Mesendoderm (in vitro differentiated cells): ENCODE measurements around the gene STK25.

Experiments used
- DNase-seq: peaks from one replicate; pipeline ENCODE4 v3.0.0; 2013
- H2AK5ac ChIP-seq: 2 replicates; pipeline ENCODE4 v1.6.1; 2013; ENCODE audit warnings: low read length, inconsistent platforms
- H2BK120ac ChIP-seq: 2 replicates; pipeline ENCODE4 v1.6.1; 2013; ENCODE audit warnings: low read depth, mild to moderate bottlenecking, low read length, moderate library complexity, mixed read lengths
- H2BK15ac ChIP-seq: replicated peaks from 2 replicates; pipeline ENCODE4 v1.6.1; 2013; ENCODE audit warnings: low read depth, mild to moderate bottlenecking, moderate library complexity
- H2BK5ac ChIP-seq: 2 replicates; pipeline ENCODE4 v1.6.1; 2013; ENCODE audit warnings: low read length, inconsistent platforms
- H3K18ac ChIP-seq: 2 replicates; pipeline ENCODE4 v1.6.1; 2013; ENCODE audit warnings: mild to moderate bottlenecking, low read length, mixed read lengths
- H3K23ac ChIP-seq: one replicate; pipeline ENCODE4 v1.6.1; 2013; ENCODE audit warnings: low read length
- H3K27ac ChIP-seq: 2 replicates; pipeline ENCODE4 v1.5.1; 2013; ENCODE audit warnings: low read depth, mild to moderate bottlenecking, inconsistent platforms, low read length, moderate library complexity
- H3K27me3 ChIP-seq: 2 replicates; pipeline ENCODE4 v1.6.1; 2013; ENCODE audit warnings: low read length, control low read depth, mild to moderate bottlenecking, inconsistent platforms; ENCODE audit not compliant: insufficient read depth, poor library complexity
- H3K36me3 ChIP-seq: 2 replicates; pipeline ENCODE4 v1.6.1; 2013; ENCODE audit warnings: low read length, inconsistent platforms; ENCODE audit not compliant: control insufficient read depth, insufficient read depth
- H3K4ac ChIP-seq: one replicate; pipeline ENCODE4 v1.6.1; 2013; ENCODE audit warnings: low read depth, mild to moderate bottlenecking, low read length, moderate library complexity
- H3K4me1 ChIP-seq: 2 replicates; pipeline ENCODE4 v1.6.1; 2013; ENCODE audit warnings: low read depth, low read length, inconsistent platforms; ENCODE audit not compliant: control insufficient read depth
- H3K4me2 ChIP-seq: 2 replicates; pipeline ENCODE4 v1.6.1; 2013; ENCODE audit warnings: low read length
- H3K4me3 ChIP-seq: 2 replicates; pipeline ENCODE4 v1.5.1; 2013; ENCODE audit warnings: mild to moderate bottlenecking, low read length
- H3K56ac ChIP-seq: one replicate; pipeline ENCODE4 v1.6.1; 2013; ENCODE audit warnings: low read length
- H3K79me1 ChIP-seq: 2 replicates; pipeline ENCODE4 v1.6.1; 2013; ENCODE audit warnings: low read length, inconsistent platforms
- H3K79me2 ChIP-seq: 2 replicates; pipeline ENCODE4 v1.6.1; 2013; ENCODE audit warnings: mild to moderate bottlenecking, low read length; ENCODE audit not compliant: control insufficient read depth, insufficient read depth
- H3K9ac ChIP-seq: 2 replicates; pipeline ENCODE4 v1.6.1; 2013; ENCODE audit warnings: low read length, inconsistent platforms
- H4K5ac ChIP-seq: one replicate; pipeline ENCODE4 v1.6.1; 2013; ENCODE audit warnings: low read length
- H4K8ac ChIP-seq: one replicate; pipeline ENCODE4 v1.6.1; 2013; ENCODE audit warnings: low read depth, mild to moderate bottlenecking, control low read depth, low read length, moderate library complexity
- WGBS: extraction: QIAGEN DNeasy Blood & Tissue Kit; methylation state at CpG from one replicate; pipeline ENCODE4 v1.1.7; 2013; ENCODE audit warnings: low lambda C conversion rate, missing lambda C conversion rate; ENCODE audit not compliant: insufficient coverage; ENCODE audit errors: extremely low coverage; 5-methylcytosine and 5-hydroxymethylcytosine counted together

STK25 gene

DNA sequence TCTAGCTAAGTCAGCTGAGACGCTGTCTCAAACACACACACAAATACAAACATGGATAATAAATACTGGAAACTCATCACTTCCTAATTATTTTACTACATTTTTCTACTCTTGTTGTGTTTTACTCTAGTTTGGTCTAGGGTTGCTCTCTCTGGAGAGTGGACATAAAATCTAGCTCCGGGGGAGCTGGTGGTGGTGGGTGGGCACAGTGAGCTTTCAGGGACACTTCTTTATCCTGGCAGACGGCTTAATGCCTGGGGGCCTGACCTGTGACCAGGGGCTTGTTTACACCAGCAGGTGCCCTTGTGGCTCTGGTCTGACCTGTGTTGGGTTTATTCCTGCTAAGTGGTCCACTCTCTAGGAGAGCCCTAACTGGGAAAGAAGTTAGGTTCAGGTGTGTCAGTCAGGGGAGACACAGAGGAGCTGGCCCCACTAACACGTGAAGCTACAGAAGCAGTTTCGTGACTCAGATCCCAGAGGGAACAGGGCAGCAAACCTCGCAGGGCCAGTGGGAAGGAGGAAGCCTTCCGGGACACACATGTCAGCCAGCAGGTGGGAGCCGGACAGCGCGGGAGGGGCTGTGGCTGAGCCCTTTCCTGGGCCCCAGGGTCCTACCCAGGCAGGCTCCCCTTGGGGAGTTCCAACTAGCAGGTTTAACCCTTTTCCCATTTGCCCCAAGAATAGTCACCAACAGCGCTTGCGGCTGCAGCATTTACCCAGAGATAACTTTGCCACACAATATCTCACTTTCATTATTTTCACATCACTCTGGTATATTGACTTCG is 27.7 kb upstream of the STK25 start:
- Histone ChIP-seq H3K4me1 (no peaks in the 10 kb centered on the region), H2BK15ac (no peak overlapping the region), H4K8ac (no peak overlapping the region), H3K4ac (no peak overlapping the region), H3K4me2 (no peak overlapping the region), H3K27ac (no peak overlapping the region), H2BK5ac (no peak overlapping the region), H3K18ac (no peak overlapping the region), H3K4me3 (no peak overlapping the region), H3K27me3 (no peaks in the 10 kb centered on the region), H3K36me3 (no peaks in the 10 kb centered on the region), H3K79me1 (no peaks in the 10 kb centered on the region), H3K79me2 (no peaks in the 10 kb centered on the region), H3K56ac (no peak overlapping the region), H3K9ac (no peak overlapping the region), H4K5ac (no peak overlapping the region), H2BK120ac (no peak overlapping the region), H2AK5ac (no peak overlapping the region), H3K23ac (no peak overlapping the region)
- WGBS = no CpG with 5 or more reads among the region's 13 CpGs
- no peak for DNase-seq

DNA sequence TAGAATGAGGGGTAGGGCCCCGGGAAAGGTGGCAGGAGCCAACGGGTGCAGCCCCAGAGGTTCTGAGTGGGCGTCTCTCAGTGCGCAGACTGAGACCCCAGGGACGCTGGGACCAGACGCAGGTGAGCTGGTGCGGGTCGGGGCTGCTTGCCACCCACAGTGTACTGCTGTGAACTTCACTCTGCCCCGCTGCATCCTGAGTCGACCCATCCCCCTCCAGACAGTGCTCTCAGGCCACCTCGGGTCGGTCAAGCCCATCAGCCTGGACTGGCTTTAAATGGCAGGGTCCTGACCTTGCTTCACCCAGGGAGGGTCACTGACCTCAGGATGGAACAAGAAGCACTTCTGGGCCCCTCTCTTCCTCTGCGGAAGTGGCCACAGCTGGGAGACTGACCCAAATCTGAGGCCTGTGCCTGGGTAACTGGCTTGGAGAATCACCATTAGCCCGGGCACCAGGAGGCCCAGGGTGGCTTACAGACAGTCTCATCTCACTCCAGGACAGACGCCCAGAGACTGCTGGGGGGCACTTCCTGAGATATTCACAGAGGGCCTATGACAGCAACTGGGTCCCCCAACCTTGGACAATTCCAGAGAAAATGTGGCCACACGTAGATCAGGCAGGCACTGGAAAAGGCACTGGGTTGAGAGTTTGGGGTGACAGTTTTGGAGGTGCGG is 26.5 kb upstream of the STK25 start:
- Histone ChIP-seq H3K27ac (no peak overlapping the region), H3K18ac (no peak overlapping the region), H3K56ac (no peak overlapping the region), H3K27me3 (no peaks in the 10 kb centered on the region), H3K23ac (no peak overlapping the region), H2AK5ac (no peak overlapping the region), H3K36me3 (no peaks in the 10 kb centered on the region), H2BK15ac (no peak overlapping the region), H4K8ac (no peak overlapping the region), H3K4me1 (no peaks in the 10 kb centered on the region), H4K5ac (no peak overlapping the region), H2BK5ac (no peak overlapping the region), H3K4me2 (no peak overlapping the region), H3K4me3 (no peak overlapping the region), H3K79me2 (no peaks in the 10 kb centered on the region), H2BK120ac (no peak overlapping the region), H3K9ac (no peak overlapping the region), H3K4ac (no peak overlapping the region), H3K79me1 (no peaks in the 10 kb centered on the region)
- no peak for DNase-seq
- WGBS = no CpG with 5 or more reads among the region's 17 CpGs

DNA sequence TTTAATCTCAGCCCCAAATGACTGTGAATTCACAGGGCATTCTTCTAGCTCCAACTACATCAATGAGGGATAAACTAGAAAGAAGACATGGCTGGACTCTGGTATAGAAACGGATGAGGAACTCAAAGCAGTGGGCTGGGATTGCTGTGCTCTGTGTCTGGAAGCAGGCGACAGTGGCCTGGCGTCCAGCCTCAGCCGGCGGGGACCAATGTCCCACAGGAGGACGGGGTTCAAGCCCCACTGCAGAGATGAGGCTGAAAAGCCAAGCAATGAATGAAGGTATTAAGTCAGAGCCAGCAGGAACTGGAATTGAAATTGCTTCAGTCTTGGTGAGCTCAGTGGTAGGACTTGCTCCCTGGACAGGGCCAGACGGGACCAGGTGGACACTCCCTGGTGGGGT is 25.9 kb upstream of the STK25 start:
- H3K23ac ChIP-seq = no peak overlapping the region
- H3K18ac ChIP-seq = no peak overlapping the region
- H3K4me2 ChIP-seq = no peak overlapping the region
- no peaks in the 10 kb centered on the region for H3K36me3 ChIP-seq
- no peak overlapping the region for H3K27ac ChIP-seq
- no peak overlapping the region for H2BK15ac ChIP-seq
- DNase-seq = no peak
- no peaks in the 10 kb centered on the region for H3K27me3 ChIP-seq
- H3K4me1 ChIP-seq = no peaks in the 10 kb centered on the region
- no peak overlapping the region for H2AK5ac ChIP-seq
- H3K79me1 ChIP-seq = no peaks in the 10 kb centered on the region
- no peak overlapping the region for H2BK5ac ChIP-seq
- H2BK120ac ChIP-seq = no peak overlapping the region
- no CpG with 5 or more reads among the region's 7 CpGs for WGBS
- no peak overlapping the region for H3K56ac ChIP-seq
- no peak overlapping the region for H3K4ac ChIP-seq
- H4K8ac ChIP-seq = no peak overlapping the region
- no peaks in the 10 kb centered on the region for H3K79me2 ChIP-seq
- H3K4me3 ChIP-seq = no peak overlapping the region
- H3K9ac ChIP-seq = no peak overlapping the region
- H4K5ac ChIP-seq = no peak overlapping the region

DNA sequence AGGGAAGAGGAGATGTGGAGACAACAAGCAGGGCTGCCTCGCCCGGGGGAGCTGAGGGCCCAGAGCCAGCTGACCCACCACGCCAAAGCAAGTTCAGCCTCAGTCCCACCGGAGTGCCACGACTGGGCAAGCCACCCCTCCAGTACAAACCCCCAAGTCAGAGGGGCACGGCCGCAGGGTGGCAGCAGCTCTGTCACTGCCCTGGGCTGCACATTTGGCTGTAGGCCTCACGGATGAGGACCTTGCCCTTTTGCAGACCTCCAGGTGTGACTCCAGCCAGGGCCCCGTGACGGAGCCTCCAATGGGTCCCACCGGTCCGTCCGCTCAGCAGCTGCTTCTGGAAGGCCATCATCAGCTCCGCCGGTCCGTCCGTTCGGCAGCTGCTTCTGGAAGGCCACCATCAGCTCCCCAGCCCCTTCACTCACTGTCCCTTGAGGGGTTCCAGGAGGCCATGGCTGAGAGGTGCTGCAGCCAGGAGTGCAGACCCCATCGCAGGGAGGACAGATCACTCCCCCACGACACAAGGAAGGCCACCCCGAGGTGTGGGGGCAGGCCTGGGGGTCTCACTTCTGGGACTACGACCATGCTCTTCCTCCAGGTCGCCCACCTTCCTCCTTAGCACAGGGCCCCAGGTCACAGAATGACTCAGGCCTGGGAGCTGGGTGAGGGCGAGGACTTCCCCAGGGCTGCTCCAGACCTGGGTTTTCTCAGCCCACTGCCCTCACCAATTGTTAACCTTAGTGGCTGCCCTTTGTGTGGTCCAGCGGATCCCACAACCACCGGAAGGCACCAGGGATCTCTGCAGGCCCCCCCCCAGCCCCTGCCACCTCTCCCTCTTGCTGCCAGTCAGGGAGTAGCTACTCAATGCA is 24.6 kb upstream of the STK25 start:
- no peaks in the 10 kb centered on the region for H3K79me2 ChIP-seq
- no peak overlapping the region for H3K9ac ChIP-seq
- H3K27ac ChIP-seq = no peak overlapping the region
- no peak overlapping the region for H3K4me2 ChIP-seq
- H3K4me3 ChIP-seq = no peak overlapping the region
- DNase-seq = no peak
- no peak overlapping the region for H4K8ac ChIP-seq
- H3K56ac ChIP-seq = no peak overlapping the region
- H4K5ac ChIP-seq = no peak overlapping the region
- H3K18ac ChIP-seq = no peak overlapping the region
- H3K23ac ChIP-seq = no peak overlapping the region
- no CpG with 5 or more reads among the region's 26 CpGs for WGBS
- no peaks in the 10 kb centered on the region for H3K27me3 ChIP-seq
- H2BK15ac ChIP-seq = no peak overlapping the region
- H3K79me1 ChIP-seq = no peaks in the 10 kb centered on the region
- H3K4ac ChIP-seq = no peak overlapping the region
- no peaks in the 10 kb centered on the region for H3K36me3 ChIP-seq
- no peak overlapping the region for H2BK120ac ChIP-seq
- H2BK5ac ChIP-seq = no peak overlapping the region
- no peaks in the 10 kb centered on the region for H3K4me1 ChIP-seq
- no peak overlapping the region for H2AK5ac ChIP-seq

DNA sequence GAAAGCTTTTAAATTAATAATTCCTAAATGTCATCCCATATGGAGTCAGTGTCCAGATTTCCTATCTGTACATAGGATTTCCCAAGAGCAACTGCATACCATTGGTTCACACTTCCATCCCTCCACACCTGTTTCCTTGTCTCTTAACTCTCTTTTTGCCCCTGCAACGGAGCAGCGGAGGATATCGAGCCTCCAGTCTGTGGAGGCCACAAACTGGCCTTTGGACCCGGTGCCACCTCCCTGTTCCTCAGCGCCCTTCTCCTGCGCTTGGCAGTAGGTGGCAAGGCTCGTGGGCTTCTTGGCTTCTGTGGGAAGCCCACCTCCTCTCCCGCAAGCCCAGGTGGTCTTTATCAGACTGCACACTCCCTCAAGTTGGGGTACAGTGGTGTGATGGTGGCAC is 23.8 kb upstream of the STK25 start:
- no peak overlapping the region for H4K8ac ChIP-seq
- no peak overlapping the region for H3K18ac ChIP-seq
- H3K4me3 ChIP-seq = no peak overlapping the region
- no CpG with 5 or more reads among the region's 8 CpGs for WGBS
- no peak for DNase-seq
- no peaks in the 10 kb centered on the region for H3K79me1 ChIP-seq
- H3K4ac ChIP-seq = no peak overlapping the region
- H3K27ac ChIP-seq = no peak overlapping the region
- no peak overlapping the region for H3K23ac ChIP-seq
- no peak overlapping the region for H2BK120ac ChIP-seq
- H3K56ac ChIP-seq = no peak overlapping the region
- no peaks in the 10 kb centered on the region for H3K4me1 ChIP-seq
- no peaks in the 10 kb centered on the region for H3K79me2 ChIP-seq
- no peak overlapping the region for H2BK5ac ChIP-seq
- no peak overlapping the region for H3K9ac ChIP-seq
- no peak overlapping the region for H4K5ac ChIP-seq
- H2AK5ac ChIP-seq = no peak overlapping the region
- no peak overlapping the region for H3K4me2 ChIP-seq
- no peaks in the 10 kb centered on the region for H3K36me3 ChIP-seq
- H3K27me3 ChIP-seq = no peaks in the 10 kb centered on the region
- no peak overlapping the region for H2BK15ac ChIP-seq
